ENCODE measurements around the gene GUCY2D. TPM values are rescaled to one million over a fixed set of nuclear protein-coding genes. Genes with fewer than 3 reads are reported as not detected.

The GUCY2D gene
- total and polyA plus RNA-seq, 10 donors, result 0.03 to 0.43 (median 0.07) TPM; not detected in 7

- intact Hi-C loops (cut with DNase I; ENCODE audit: low total_unique reads), result no loop called here
- TF ChIP-seq POLR2AphosphoS5 (IDR thresholded peaks at IDR 0.05) (no peak), CTCF (IDR thresholded peaks at IDR 0.05 in 8 of 11, conservative IDR thresholded peaks at IDR 0.05 in 3 of 11) (no peak), POLR2A (IDR thresholded peaks at IDR 0.05) (no peak)
- Histone ChIP-seq H3K4me1 (peaks cover 0 to 7% (median 0%) of the 10 kb centered on the region in 6 donors), H3K36me3 (no peaks in the 10 kb centered on the region), H3K9me3 (peaks cover 0 to 30% (median 25%) of the 10 kb centered on the region in 8 donors), H3K4me3 (no peak overlapping the region), H3K27me3 (replicated peaks in 1 of 7) (peaks cover 0 to 12% (median 0%) of the 10 kb centered on the region in 7 donors), H3K27ac (no peak overlapping the region)
- no peak for DNase-seq
- WGBS, 5 donors, result 57 to 84% (median 80%) methylated on average over 4 of the region's 4 CpGs
Measured at GRCh38 chr17:7971651-7972050, 30.8 kb upstream of the GUCY2D start.

DNA sequence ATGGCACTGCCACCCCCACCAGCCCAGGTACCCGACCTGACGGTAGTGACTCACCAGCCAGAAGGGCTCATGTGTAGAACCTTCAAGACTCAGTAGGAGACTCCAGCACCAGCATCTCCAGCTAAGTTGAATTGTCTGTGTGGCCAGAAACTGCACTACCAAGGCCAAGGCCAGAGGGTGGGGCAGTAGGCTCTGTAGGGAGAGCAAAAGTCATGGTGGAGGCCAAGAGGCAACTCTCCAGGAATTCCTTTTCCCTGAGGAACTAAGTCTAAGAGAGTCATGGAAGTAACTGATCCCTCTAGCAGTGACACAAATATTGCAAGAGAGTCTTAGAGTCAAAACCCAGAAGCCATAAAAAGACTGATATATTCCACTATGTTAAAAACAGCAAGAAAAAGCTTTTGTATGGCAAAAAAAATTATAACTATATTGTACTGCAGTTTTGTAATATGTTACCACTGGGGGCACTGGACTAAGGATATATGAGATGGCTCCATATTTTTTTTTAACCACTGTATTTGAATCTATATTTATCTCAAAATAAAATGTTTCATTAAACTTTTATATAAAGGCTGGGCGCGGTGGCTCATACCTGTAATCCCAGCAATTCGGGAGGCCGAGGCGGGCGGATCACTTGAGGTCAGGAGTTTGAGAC lies 30.2 kb upstream of the GUCY2D start:
- no peak overlapping the region for H3K4me3 ChIP-seq
- no peak overlapping the region for H3K27ac ChIP-seq
- no peak for DNase-seq
- H3K27me3 ChIP-seq (replicated peaks in 1 of 7), result peaks cover 0 to 12% (median 0%) of the 10 kb centered on the region in 7 donors
- peaks cover 0 to 7% (median 0%) of the 10 kb centered on the region in 6 donors for H3K4me1 ChIP-seq
- TF ChIP-seq POLR2AphosphoS5 (IDR thresholded peaks at IDR 0.05), result no peak
- no peak for TF ChIP-seq CTCF (IDR thresholded peaks at IDR 0.05 in 8 of 11, conservative IDR thresholded peaks at IDR 0.05 in 3 of 11)
- no peak for TF ChIP-seq POLR2A (IDR thresholded peaks at IDR 0.05)
- H3K36me3 ChIP-seq, result no peaks in the 10 kb centered on the region
- WGBS, 5 donors, result 85 to 98% (median 95%) methylated on average over 8 of the region's 8 CpGs
- H3K9me3 ChIP-seq, result peaks cover 0 to 30% (median 25%) of the 10 kb centered on the region in 8 donors
- intact Hi-C loops (cut with DNase I; ENCODE audit: low total_unique reads), result no loop called here

GRCh38 chr17:7974638-7975131 lies 27.7 kb upstream of the GUCY2D start:
- no peak for TF ChIP-seq CTCF (IDR thresholded peaks at IDR 0.05 in 8 of 11, conservative IDR thresholded peaks at IDR 0.05 in 3 of 11)
- Histone ChIP-seq H3K27ac (no peak overlapping the region), H3K27me3 (replicated peaks in 1 of 7) (peaks cover 0 to 12% (median 0%) of the 10 kb centered on the region in 7 donors), H3K9me3 (peaks cover 0 to 30% (median 25%) of the 10 kb centered on the region in 8 donors), H3K36me3 (no peaks in the 10 kb centered on the region), H3K4me1 (no peaks in the 10 kb centered on the region), H3K4me3 (no peak overlapping the region)
- intact Hi-C loops (cut with DNase I; ENCODE audit: low total_unique reads), result no loop called here
- no peak for DNase-seq

DNA sequence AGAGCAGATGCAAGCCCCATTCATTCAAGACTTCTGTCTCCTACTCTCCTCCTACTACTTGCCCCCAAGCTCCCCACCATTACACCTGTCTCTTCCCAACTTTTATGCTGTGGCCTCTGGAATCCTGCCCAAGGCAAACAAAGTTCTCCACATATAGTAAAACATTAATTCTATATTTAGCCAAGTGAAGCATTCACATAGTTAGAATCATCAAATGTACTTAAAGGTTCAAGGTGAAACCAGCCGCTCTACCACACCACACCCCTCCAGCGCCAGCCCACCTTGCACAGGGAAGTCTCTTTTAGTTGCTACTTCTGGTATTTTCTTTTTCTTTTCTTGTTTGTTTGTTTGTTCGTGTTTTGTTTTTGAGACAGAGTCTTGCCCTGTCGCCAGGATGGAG lies 25.4 kb upstream of the GUCY2D start:
- TF ChIP-seq CTCF (IDR thresholded peaks at IDR 0.05 in 8 of 11, conservative IDR thresholded peaks at IDR 0.05 in 3 of 11), result no peak
- TF ChIP-seq POLR2A (IDR thresholded peaks at IDR 0.05), result no peak
- no peak for TF ChIP-seq POLR2AphosphoS5 (IDR thresholded peaks at IDR 0.05)
- 86 to 92% (median 88%) methylated on average over 4 of the region's 4 CpGs for WGBS, 5 donors
- DNase-seq, result no peak

More for the DNA sequence above, 25.4 kb upstream of the GUCY2D start:
- H3K36me3 ChIP-seq, result no peaks in the 10 kb centered on the region
- H3K9me3 ChIP-seq, result peaks cover 0 to 30% (median 25%) of the 10 kb centered on the region in 8 donors
- peaks cover 0 to 9% (median 0%) of the 10 kb centered on the region in 7 donors for H3K27me3 ChIP-seq (replicated peaks in 1 of 7)
- H3K4me1 ChIP-seq, result no peaks in the 10 kb centered on the region
- no peak overlapping the region for H3K4me3 ChIP-seq
- no peak overlapping the region for H3K27ac ChIP-seq
- intact Hi-C loops (cut with DNase I; ENCODE audit: low total_unique reads), result no loop called here
